ENCODE data around the gene FALEC. TPM values are rescaled to one million over a fixed set of nuclear protein-coding genes. Genes with fewer than 3 reads are reported as not detected.

FALEC gene
- total RNA-seq, 1 donor from 2014 or later, result 1.2 TPM

GRCh38 chr1:150575072-150575489, 59.5 kb downstream of the FALEC start:
- Mint-ChIP-seq H3K27ac (ENCODE audit: unreplicated experiment) (no peak overlapping the region), H3K9me3 (ENCODE audit: unreplicated experiment) (no peaks in the 10 kb centered on the region), H3K4me3 (ENCODE audit: unreplicated experiment) (peak overlapping the region; percentile 100), H3K4me1 (ENCODE audit: unreplicated experiment) (peaks cover 44% of the 10 kb centered on the region), H3K36me3 (ENCODE audit: low read depth, unreplicated experiment) (peaks cover 52% of the 10 kb centered on the region), H3K27me3 (ENCODE audit: unreplicated experiment) (peaks cover 19% of the 10 kb centered on the region)
- no peak for DNase-seq (ENCODE audit: low spot score)
- no peak for TF ChIP-seq CTCF (IDR thresholded peaks at IDR 0.05; ENCODE audit: unreplicated experiment)

GRCh38 chr1:150575518-150576366, 60.2 kb downstream of the FALEC start:
- DNase-seq (ENCODE audit: low spot score), result no peak
- TF ChIP-seq CTCF (IDR thresholded peaks at IDR 0.05; ENCODE audit: unreplicated experiment), result no peak
- H3K4me1 Mint-ChIP-seq (ENCODE audit: unreplicated experiment), result peaks cover 41% of the 10 kb centered on the region
- H3K9me3 Mint-ChIP-seq (ENCODE audit: unreplicated experiment), result no peaks in the 10 kb centered on the region
- peaks cover 49% of the 10 kb centered on the region for H3K36me3 Mint-ChIP-seq (ENCODE audit: low read depth, unreplicated experiment)
- H3K27me3 Mint-ChIP-seq (ENCODE audit: unreplicated experiment), result peaks cover 22% of the 10 kb centered on the region
- peak overlapping the region; percentile 100 for H3K4me3 Mint-ChIP-seq (ENCODE audit: unreplicated experiment)
- peak overlapping the region; percentile 90 for H3K27ac Mint-ChIP-seq (ENCODE audit: unreplicated experiment)

DNA sequence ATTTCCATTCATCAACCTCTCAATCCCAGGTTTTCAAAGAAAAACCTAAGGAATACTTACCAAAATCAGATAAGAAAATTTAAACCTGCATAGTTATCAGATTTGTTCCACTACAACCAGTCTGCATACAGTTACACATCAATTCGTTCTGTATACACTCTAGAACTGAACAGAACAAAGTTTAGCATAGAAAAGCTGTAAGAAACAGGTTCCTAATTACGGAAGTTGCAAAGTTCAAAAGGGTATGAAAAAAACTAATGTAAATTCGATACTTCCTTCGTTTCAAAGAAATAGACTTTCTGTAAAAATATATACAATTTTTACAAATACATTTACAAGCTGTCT, 60.8 kb downstream of the FALEC start:
- Mint-ChIP-seq H3K4me1 (ENCODE audit: unreplicated experiment) (peaks cover 41% of the 10 kb centered on the region), H3K4me3 (ENCODE audit: unreplicated experiment) (peak overlapping the region; percentile 100), H3K36me3 (ENCODE audit: low read depth, unreplicated experiment) (peaks cover 49% of the 10 kb centered on the region), H3K9me3 (ENCODE audit: unreplicated experiment) (no peaks in the 10 kb centered on the region), H3K27ac (ENCODE audit: unreplicated experiment) (peak overlapping the region; percentile 53), H3K27me3 (ENCODE audit: unreplicated experiment) (peaks cover 22% of the 10 kb centered on the region)
- DNase-seq (ENCODE audit: low spot score), result no peak
- no peak for TF ChIP-seq CTCF (IDR thresholded peaks at IDR 0.05; ENCODE audit: unreplicated experiment)

DNA sequence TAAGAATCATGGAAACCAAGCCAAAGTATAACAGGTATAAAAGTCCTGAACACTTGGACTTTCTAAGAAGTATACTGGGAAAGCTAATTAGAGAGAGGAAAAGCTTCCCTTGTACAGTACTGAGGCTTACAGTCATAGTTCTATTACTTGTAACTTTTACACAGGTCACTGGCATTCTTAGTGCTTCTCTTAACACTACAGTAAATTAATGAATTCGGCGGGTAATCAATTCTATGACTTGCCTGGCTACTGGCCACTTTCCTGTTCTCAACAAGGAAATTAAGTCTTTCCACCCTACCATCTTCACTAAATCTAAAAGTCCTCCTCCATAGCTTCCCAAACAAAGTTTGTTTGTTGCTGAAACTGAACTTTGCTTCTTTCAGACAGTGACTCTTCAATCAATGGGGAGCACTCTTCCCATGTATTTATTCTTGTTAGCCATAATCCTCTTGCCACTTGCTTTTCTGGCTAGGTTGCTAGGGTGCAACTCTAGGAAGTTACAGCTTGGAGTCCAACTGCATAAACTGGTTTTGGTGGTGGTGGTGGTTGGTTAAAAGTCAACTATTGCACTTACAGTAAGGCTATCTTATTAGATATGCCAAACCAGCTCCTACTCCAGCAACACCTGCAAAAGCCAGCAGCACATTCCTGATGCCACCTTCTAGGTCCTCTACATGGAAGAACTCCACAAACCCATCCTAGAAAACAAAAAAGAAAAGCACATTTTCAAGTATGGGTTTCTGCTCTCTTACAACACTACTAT, 61.4 kb downstream of the FALEC start:
- TF ChIP-seq CTCF (IDR thresholded peaks at IDR 0.05; ENCODE audit: unreplicated experiment), result no peak
- peak overlapping the region; percentile 99 for H3K27ac Mint-ChIP-seq (ENCODE audit: unreplicated experiment)
- peaks cover 49% of the 10 kb centered on the region for H3K36me3 Mint-ChIP-seq (ENCODE audit: low read depth, unreplicated experiment)
- H3K4me1 Mint-ChIP-seq (ENCODE audit: unreplicated experiment), result peaks cover 41% of the 10 kb centered on the region
- peak overlapping the region; percentile 100 for H3K4me3 Mint-ChIP-seq (ENCODE audit: unreplicated experiment)
- no peak for DNase-seq (ENCODE audit: low spot score)
- H3K27me3 Mint-ChIP-seq (ENCODE audit: unreplicated experiment), result peaks cover 22% of the 10 kb centered on the region
- H3K9me3 Mint-ChIP-seq (ENCODE audit: unreplicated experiment), result no peaks in the 10 kb centered on the region
